GM12878 (cell line): ENCODE data around the gene TEX2. TPM values are rescaled to one million over a fixed set of nuclear protein-coding genes. Genes with fewer than 3 reads are reported as not detected.

ENCODE experiments used
- ATAC-seq: fragments of 200-7000 bp; cut with Tn5 transposase; 3 replicates; pipeline ENCODE4 v1.9.1; 2020; ENCODE audit warnings: mild to moderate bottlenecking, moderate library complexity
- BruUV-seq: library from RNA; stranded (reverse); fragments of 400-500 nt; replicated peaks from 2 replicates; lab custom pipeline; 2021; lab: Mats Ljungman, UMichigan
- CTCF ChIA-PET: fragments of 300-600 bp; sonication (Branson Sonifier 250); formaldehyde crosslinking; extraction: SDS; loops from one replicate; lab custom pipeline; 2021; ENCODE audit warnings: inconsistent platforms; lab: Yijun Ruan, JAX
- POLR2A ChIA-PET: fragments of 350-600 bp; formaldehyde crosslinking; extraction: SDS; loops from one replicate; lab custom pipeline; 2021; ENCODE audit warnings: inconsistent platforms; lab: Charles Lee
- RAD21 ChIA-PET: fragments of 300-600 bp; sonication (Branson Sonifier 250); formaldehyde crosslinking; loops from one replicate; lab custom pipeline; 2023; ENCODE audit warnings: antibody characterized with exemption; ENCODE audit not compliant: unreplicated experiment; lab: Charles Lee
- SMC1A ChIA-PET: fragments of 300-600 bp; sonication (Branson Sonifier 250); formaldehyde crosslinking; loops from one replicate; lab custom pipeline; 2023; ENCODE audit not compliant: unreplicated experiment, uncharacterized antibody; lab: Charles Lee
- DNase-seq: peaks from one replicate; pipeline ENCODE4 v3.0.0-alpha.2; 2011; ENCODE audit warnings: low read depth, low spot score
- FAIRE-seq: peaks from 3 replicates; lab custom pipeline; 2011; peaks lifted over from hg19 to GRCh38; lab: Jason Lieb, UNC
- H2AFZ ChIP-seq: 2 replicates; pipeline ENCODE4 v1.6.0; 2011; ENCODE audit warnings: low read depth, low read length, control low read depth; ENCODE audit not compliant: control insufficient read depth
- H3K27ac ChIP-seq: 2 replicates; pipeline ENCODE4 v1.5.1; 2011; ENCODE audit warnings: control low read depth; ENCODE audit not compliant: control insufficient read depth, insufficient read depth
- H3K27me3 ChIP-seq, 2 experiments: replicated peaks in 1 of 2; 2 replicates each; pipeline versions ENCODE4 v1.6.0 to v1.6.1; 2011; ENCODE audit warnings: low read length in 1 of 2; ENCODE audit not compliant: control insufficient read depth in 2 of 2, insufficient read depth in 2 of 2
- H3K36me3 ChIP-seq, 2 experiments: 2 replicates each; pipeline ENCODE4 v1.5.1; 2011; ENCODE audit warnings: low read length in 1 of 2; ENCODE audit not compliant: control insufficient read depth in 2 of 2, insufficient read depth in 2 of 2
- H3K4me1 ChIP-seq: 2 replicates; pipeline ENCODE4 v1.6.1; 2011; ENCODE audit warnings: mild to moderate bottlenecking, low read length, moderate library complexity, mixed read lengths; ENCODE audit not compliant: control insufficient read depth, insufficient read depth
- H3K4me2 ChIP-seq: 2 replicates; pipeline ENCODE4 v1.6.0; 2011; ENCODE audit warnings: control low read depth; ENCODE audit not compliant: control insufficient read depth, insufficient read depth
- H3K4me3 ChIP-seq: fragments of 200-600 bp; sonication (generic); 2 replicates; pipeline ENCODE4 v1.5.1; 2016
- H3K79me2 ChIP-seq: 2 replicates; pipeline ENCODE4 v1.6.0; 2011; ENCODE audit warnings: low read length; ENCODE audit not compliant: control insufficient read depth, insufficient read depth
- H3K9ac ChIP-seq: 2 replicates; pipeline ENCODE4 v1.8.0; 2011; ENCODE audit warnings: low read length, control low read depth, mixed read lengths; ENCODE audit not compliant: control insufficient read depth, insufficient read depth
- H3K9me3 ChIP-seq: replicated peaks from 3 replicates; pipeline ENCODE4 v1.5.1; 2011; ENCODE audit warnings: mild to moderate bottlenecking, low read length; ENCODE audit not compliant: control insufficient read depth, insufficient read depth
- H4K20me1 ChIP-seq: 2 replicates; pipeline ENCODE4 v1.6.0; 2011; ENCODE audit not compliant: control insufficient read depth, insufficient read depth
- CBFB ChIP-seq: IDR thresholded peaks from 2 replicates; pipeline ENCODE4 v1.6.1; 2016; ENCODE audit warnings: antibody characterized with exemption, low read depth
- CEBPB ChIP-seq, 2 experiments: fragments of 150-350 bp in 1 of 2; IDR thresholded peaks; 2 replicates each; pipeline ENCODE4 v1.6.1; 2012 to 2014; ENCODE audit warnings: low read depth in 2 of 2, low read length in 2 of 2, borderline replicate concordance in 1 of 2, inconsistent platforms in 1 of 2
- FOS ChIP-seq: IDR thresholded peaks from 3 replicates; pipeline ENCODE4 v1.6.1; 2011; ENCODE audit warnings: borderline replicate concordance; ENCODE audit not compliant: insufficient read length; ENCODE audit errors: extremely low read depth
- MEF2A ChIP-seq: IDR thresholded peaks from 2 replicates; pipeline ENCODE4 v1.6.1; 2011; ENCODE audit warnings: low read depth, mild to moderate bottlenecking, low read length, moderate library complexity; ENCODE audit not compliant: insufficient read depth
- MXI1 ChIP-seq: fragments of 150-350 bp; IDR thresholded peaks from 2 replicates; pipeline ENCODE4 v1.6.1; 2011; ENCODE audit warnings: low read depth, mild to moderate bottlenecking, inconsistent platforms, low read length, improper control_type of control experiment
- NR2C2 ChIP-seq: IDR thresholded peaks from 2 replicates; pipeline ENCODE4 v1.6.1; 2011; ENCODE audit warnings: borderline replicate concordance, low read depth; ENCODE audit not compliant: control insufficient read depth, insufficient read length
- NR2F1 ChIP-seq: fragments of 450-650 bp; conservative IDR thresholded peaks from 2 replicates; pipeline ENCODE4 v1.6.1; 2017; ENCODE audit warnings: mild to moderate bottlenecking
- PRDM15 ChIP-seq: fragments of 450-650 bp; formaldehyde crosslinking; IDR thresholded peaks from 2 replicates; pipeline ENCODE4 v1.4.0; 2020; ENCODE audit warnings: mild to moderate bottlenecking, moderate library complexity
- TCF12 ChIP-seq: IDR thresholded peaks from 2 replicates; pipeline ENCODE4 v1.6.1; 2011; ENCODE audit warnings: low read depth, mild to moderate bottlenecking, low read length
- ZNF24 ChIP-seq: fragments of 450-650 bp; IDR thresholded peaks from 2 replicates; pipeline ENCODE4 v1.6.1; 2017; ENCODE audit warnings: antibody characterized with exemption, mild to moderate bottlenecking
- WGBS: methylation state at CpG from one replicate; pipeline ENCODE4 v1.1.6; 2016; ENCODE audit warnings: low lambda C conversion rate; ENCODE audit not compliant: insufficient replicate concordance, insufficient coverage; ENCODE audit errors: missing lambda C conversion rate; 5-methylcytosine and 5-hydroxymethylcytosine counted together
- in situ Hi-C: fragments of 300-500 bp; cut with MboI; formaldehyde crosslinking; loops from 9 replicates; pipeline ENCODE4 v1.14.3; 2018; ENCODE audit warnings: mixed read lengths
- intact Hi-C: fragments of 100-400 bp; cut with micrococcal nuclease; formaldehyde crosslinking; loops from one replicate; pipeline ENCODE4 v1.14.2; 2022; ENCODE audit not compliant: unreplicated experiment
- polyA plus RNA-seq, 11 experiments: library from polyadenylated mRNA; depleted of rRNA in 4 of 11; unstranded in 6 of 11; stranded (reverse) in 5 of 11; fragments of >200 nt; fragmentation: Nextera tagmentation in 4 of 11; fragmentation: Illumina TruSeq in 1 of 11; extraction: Ambion mirVana in 4 of 11; extraction: Trizol in 1 of 11; gene quantifications; 1 replicate in 1 of 11; 2 replicates in 10 of 11; pipeline versions ENCODE4 v1.2.1 to v1.2.3, GENCODE V29; 2011 to 2016; ENCODE audit warnings: inconsistent platforms in 2 of 11, missing spikeins in 2 of 11, low read depth in 1 of 11
- total RNA-seq, 4 experiments: library from RNA; depleted of rRNA in 3 of 4; stranded (reverse); fragments of >200 nt in 3 of 4; fragmentation: Illumina TruSeq in 1 of 4; extraction: Trizol in 1 of 4; gene quantifications; 2 replicates each; pipeline versions ENCODE4 v1.2.1 to v1.2.3, GENCODE V29; 2013 to 2021

TEX2 gene
- total and polyA plus RNA-seq, 10 of the 15 experiments (the other 5 are each of a cell fraction or from before 2014, with no cell fraction given) = 3.8 to 19.9 (median 15.8) TPM

GRCh38 chr17:64161380-64162176 is 101.5 kb downstream of the TEX2 start (continued):
- TF ChIP-seq PRDM15 = no peak

GRCh38 chr17:64160378-64160777 is 102.7 kb downstream of the TEX2 start:
- 76% methylated on average over 4 of the region's 4 CpGs for WGBS
- CTCF ChIA-PET = interaction anchor here (0.6 to 2.1 kb wide), 5 partner anchors 10 to 258 kb away, joined by 3 to 6 read pairs (median 4); no protein-coding TSS in a partner anchor
- H3K27me3 ChIP-seq = no peaks in the 10 kb centered on the region
- H3K9ac ChIP-seq = no peak overlapping the region
- ATAC-seq (no peak), FAIRE-seq (no peak), DNase-seq (no peak)
- POLR2A ChIA-PET = interaction anchor here (1.4 kb wide), 1 partner anchor 15 kb away, joined by 3 read pairs; no protein-coding TSS in a partner anchor
- intact Hi-C loops = no loop called here
- RAD21 ChIA-PET = no interaction called here
- no peaks in the 10 kb centered on the region for H3K4me1 ChIP-seq
- TF ChIP-seq MXI1 (no peak), CEBPB (IDR thresholded peaks at IDR 0.05; ENCODE audit: borderline replicate concordance in 1 of 2, low read depth in 2 of 2, low read length in 2 of 2) (no peak), FOS (no peak), ZNF24 (no peak), CBFB (no peak), TCF12 (no peak), NR2F1 (no peak), NR2C2 (no peak), MEF2A (no peak)
- no TSS peak for BruUV-seq
- no peak overlapping the region for H3K4me2 ChIP-seq
- H3K79me2 ChIP-seq = no peaks in the 10 kb centered on the region
- no peak overlapping the region for H3K27ac ChIP-seq
- in situ Hi-C loops = no loop called here
- H3K36me3 ChIP-seq = peaks cover 0 to 3% of the 10 kb centered on the region in 2 experiments; a peak in 2 of 4 replicates
- SMC1A ChIA-PET = interaction anchor here (1.6 kb wide), 1 partner anchor 18 kb away, joined by 3 read pairs; no protein-coding TSS in a partner anchor
- no peaks in the 10 kb centered on the region for H4K20me1 ChIP-seq
- no peak overlapping the region for H3K4me3 ChIP-seq
- no peaks in the 10 kb centered on the region for H3K9me3 ChIP-seq
- H2AFZ ChIP-seq = no peak overlapping the region
